IPS-15b (cell line): Measurements from ENCODE around the gene DERA.

ENCODE experiments used
- H3K27me3 ChIP-seq: one replicate; pipeline ENCODE4 v1.6.1; 2013; ENCODE audit warnings: low read length; ENCODE audit not compliant: control insufficient read depth, insufficient read depth
- H3K36me3 ChIP-seq: one replicate; pipeline ENCODE4 v1.6.1; 2013; ENCODE audit warnings: low read length; ENCODE audit not compliant: control insufficient read depth, insufficient read depth
- H3K4me1 ChIP-seq: one replicate; pipeline ENCODE4 v1.6.1; 2013; ENCODE audit warnings: mild to moderate bottlenecking, low read length; ENCODE audit not compliant: control insufficient read depth, insufficient read depth
- H3K4me3 ChIP-seq: one replicate; pipeline ENCODE4 v1.5.1; 2013; ENCODE audit warnings: low read depth, low read length
- H3K9ac ChIP-seq: one replicate; pipeline ENCODE4 v1.6.1; 2013; ENCODE audit warnings: low read depth, mild to moderate bottlenecking, low read length
- H3K9me3 ChIP-seq: one replicate; pipeline ENCODE4 v1.6.1; 2013; ENCODE audit warnings: mild to moderate bottlenecking, low read length; ENCODE audit not compliant: control insufficient read depth, insufficient read depth

Gene DERA

DNA sequence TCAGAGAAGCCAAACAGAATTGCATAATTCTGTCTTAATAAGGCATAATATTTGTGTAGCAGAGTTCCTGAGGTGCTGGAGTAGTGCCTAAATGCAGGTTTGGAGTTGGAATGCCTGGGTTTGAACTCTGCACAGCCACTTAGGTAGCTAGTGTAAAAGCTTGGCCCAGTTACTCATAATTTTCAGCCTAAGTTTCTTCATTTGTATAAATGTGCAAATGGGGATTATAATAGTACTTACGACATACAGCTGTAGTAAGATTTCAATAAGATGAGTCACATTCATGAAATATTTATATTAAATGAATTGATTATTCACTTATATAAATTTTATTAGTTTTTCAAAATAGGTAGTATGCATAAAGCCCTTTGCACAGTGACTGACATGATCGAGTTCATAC lies 175.8 kb downstream of the DERA start:
- Histone ChIP-seq H3K36me3 (no peaks in the 10 kb centered on the region), H3K4me1 (peaks cover 8% of the 10 kb centered on the region), H3K9ac (no peak overlapping the region), H3K27me3 (no peaks in the 10 kb centered on the region), H3K9me3 (no peaks in the 10 kb centered on the region), H3K4me3 (no peak overlapping the region)
